Endothelial cell of umbilical vein (primary cell): ENCODE data around the gene SDK2. TPM values are rescaled to one million over a fixed set of nuclear protein-coding genes. Genes with fewer than 3 reads are reported as not detected.

Experiments used
- BruUV-seq: library from RNA; stranded (reverse); fragments of 400-500 nt; replicated peaks from 2 replicates; lab custom pipeline; 2021; lab: Mats Ljungman, UMichigan
- CTCF ChIA-PET: fragments of 300-600, 350-600 bp; sonication (Branson Sonifier 250); formaldehyde crosslinking; loops from one replicate; lab custom pipeline; 2021; ENCODE audit warnings: antibody characterized with exemption, inconsistent platforms; lab: Charles Lee
- POLR2A ChIA-PET: fragments of 300-600, 350-600 bp; sonication (Branson Sonifier 250); formaldehyde crosslinking; loops from one replicate; lab custom pipeline; 2021; ENCODE audit warnings: antibody characterized with exemption, inconsistent platforms; lab: Charles Lee
- DNase-seq: peaks from one replicate; pipeline ENCODE4 v3.0.0-alpha.2; 2011; ENCODE audit warnings: low read depth, low spot score
- FAIRE-seq: peaks from 2 replicates; lab custom pipeline; 2011; peaks lifted over from hg19 to GRCh38; lab: Jason Lieb, UNC
- H2AFZ ChIP-seq: 2 replicates; pipeline ENCODE4 v1.6.0; 2012; ENCODE audit warnings: low read depth, low read length, control low read depth, inconsistent platforms
- H3K27ac ChIP-seq: 2 replicates; pipeline ENCODE4 v1.5.1; 2011; ENCODE audit warnings: low read depth, mild to moderate bottlenecking, control low read depth, low read length, moderate library complexity; ENCODE audit not compliant: insufficient read depth
- H3K27me3 ChIP-seq, 2 experiments: 2 replicates each; pipeline versions ENCODE4 v1.6.0 to v1.6.1; 2011; ENCODE audit warnings: low read length in 2 of 2, mixed read lengths in 1 of 2; ENCODE audit not compliant: control insufficient read depth in 2 of 2, insufficient read depth in 2 of 2
- H3K36me3 ChIP-seq, 2 experiments: 2 replicates in 1 of 2; 3 replicates in 1 of 2; pipeline ENCODE4 v1.5.1; 2011; ENCODE audit warnings: low read length in 2 of 2, mild to moderate bottlenecking in 1 of 2, moderate library complexity in 1 of 2; ENCODE audit not compliant: control insufficient read depth in 2 of 2, insufficient read depth in 2 of 2; ENCODE audit errors: extremely low read depth in 1 of 2
- H3K4me1 ChIP-seq: 3 replicates; pipeline ENCODE4 v1.5.1; 2011; ENCODE audit warnings: mild to moderate bottlenecking, low read length; ENCODE audit not compliant: control insufficient read depth, insufficient read depth; ENCODE audit errors: extremely low read depth
- H3K4me2 ChIP-seq: 2 replicates; pipeline ENCODE4 v1.6.1; 2011; ENCODE audit warnings: low read length, control low read depth, mixed read lengths; ENCODE audit not compliant: insufficient read depth
- H3K4me3 ChIP-seq, 3 experiments: fragments of 200-600 bp in 1 of 3; sonication (generic), shearing (Covaris generic) in 1 of 3; replicated peaks in 1 of 3; 2 replicates each; pipeline ENCODE4 v1.5.1; 2011 to 2016; ENCODE audit warnings: control low read depth in 3 of 3, low read length in 3 of 3, mild to moderate bottlenecking in 2 of 3, inconsistent platforms in 1 of 3, low read depth in 1 of 3, moderate library complexity in 1 of 3; ENCODE audit not compliant: insufficient read depth in 1 of 3
- H3K79me2 ChIP-seq: 2 replicates; pipeline ENCODE4 v1.6.0; 2012; ENCODE audit warnings: low read length, inconsistent platforms; ENCODE audit not compliant: control insufficient read depth, insufficient read depth
- H3K9ac ChIP-seq: replicated peaks from 2 replicates; pipeline ENCODE3; 2011; ENCODE audit warnings: low read length, control low read depth; ENCODE audit not compliant: insufficient read depth; ENCODE audit errors: extremely low read depth
- H3K9me1 ChIP-seq: replicated peaks from 3 replicates; pipeline ENCODE4 v1.6.0; 2011; ENCODE audit warnings: mild to moderate bottlenecking, low read length; ENCODE audit not compliant: control insufficient read depth, insufficient read depth; ENCODE audit errors: extremely low read depth
- H3K9me3 ChIP-seq: replicated peaks from 2 replicates; pipeline ENCODE4 v1.5.1; 2012; ENCODE audit warnings: low read length, inconsistent platforms; ENCODE audit not compliant: control insufficient read depth, insufficient read depth
- H4K20me1 ChIP-seq: replicated peaks from 2 replicates; pipeline ENCODE3; 2011; ENCODE audit warnings: mild to moderate bottlenecking, low read length; ENCODE audit not compliant: control insufficient read depth, insufficient read depth; ENCODE audit errors: extremely low read depth
- EZH2 ChIP-seq: IDR thresholded peaks from 2 replicates; pipeline ENCODE4 v1.6.1; 2012; ENCODE audit warnings: borderline replicate concordance, low read depth, mild to moderate bottlenecking, moderate library complexity, low read length, inconsistent platforms; ENCODE audit not compliant: severe bottlenecking
- FOS ChIP-seq: IDR thresholded peaks from 2 replicates; pipeline ENCODE4 v1.6.1; 2011; ENCODE audit warnings: mild to moderate bottlenecking, low read length, moderate library complexity, borderline replicate concordance; ENCODE audit not compliant: insufficient read depth
- GATA2 ChIP-seq: IDR thresholded peaks from 2 replicates; pipeline ENCODE4 v1.7.0; 2011; ENCODE audit warnings: low read depth, mild to moderate bottlenecking, moderate library complexity, mixed read lengths, low read length; ENCODE audit not compliant: insufficient read length, insufficient read depth
- POLR2AphosphoS5 ChIP-seq: IDR thresholded peaks from 2 replicates; pipeline ENCODE4 v1.6.1; 2012; ENCODE audit warnings: low read depth, mild to moderate bottlenecking, control low read depth, low read length, moderate library complexity; ENCODE audit not compliant: insufficient read depth
- dilution Hi-C: fragments of 300-500 bp; cut with MboI; formaldehyde crosslinking; loops from one replicate; pipeline ENCODE4 v1.15.0; 2019; ENCODE audit warnings: low sequenced_read_pairs; ENCODE audit not compliant: extremely low pct_ligation_motif_present
- intact Hi-C: fragments of 100-400 bp; cut with micrococcal nuclease; formaldehyde crosslinking; loops from one replicate; pipeline ENCODE4 v1.10.0; 2022
- polyA plus RNA-seq, 4 experiments: library from polyadenylated mRNA; depleted of rRNA in 3 of 4; stranded (reverse) in 3 of 4; unstranded in 1 of 4; fragments of >200 nt; gene quantifications; 2 replicates each; pipeline versions ENCODE4 v1.2.1 to v1.2.3, GENCODE V29; 2011 to 2012; ENCODE audit warnings: missing spikeins in 1 of 4
- total RNA-seq: library from RNA; stranded (reverse); gene quantifications from 2 replicates; pipeline ENCODE4 v1.2.3, GENCODE V29; 2021
- TF ChIP-seq, protein P1 (sequence below): IDR thresholded peaks from 2 replicates; pipeline ENCODE4 v1.6.1; 2011; ENCODE audit not compliant: insufficient read depth, insufficient read length

SDK2 gene
- total and polyA plus RNA-seq, 2 donors (not counting 3 experiments of a cell fraction or from before 2014, with no cell fraction given), result not detected

DNA sequence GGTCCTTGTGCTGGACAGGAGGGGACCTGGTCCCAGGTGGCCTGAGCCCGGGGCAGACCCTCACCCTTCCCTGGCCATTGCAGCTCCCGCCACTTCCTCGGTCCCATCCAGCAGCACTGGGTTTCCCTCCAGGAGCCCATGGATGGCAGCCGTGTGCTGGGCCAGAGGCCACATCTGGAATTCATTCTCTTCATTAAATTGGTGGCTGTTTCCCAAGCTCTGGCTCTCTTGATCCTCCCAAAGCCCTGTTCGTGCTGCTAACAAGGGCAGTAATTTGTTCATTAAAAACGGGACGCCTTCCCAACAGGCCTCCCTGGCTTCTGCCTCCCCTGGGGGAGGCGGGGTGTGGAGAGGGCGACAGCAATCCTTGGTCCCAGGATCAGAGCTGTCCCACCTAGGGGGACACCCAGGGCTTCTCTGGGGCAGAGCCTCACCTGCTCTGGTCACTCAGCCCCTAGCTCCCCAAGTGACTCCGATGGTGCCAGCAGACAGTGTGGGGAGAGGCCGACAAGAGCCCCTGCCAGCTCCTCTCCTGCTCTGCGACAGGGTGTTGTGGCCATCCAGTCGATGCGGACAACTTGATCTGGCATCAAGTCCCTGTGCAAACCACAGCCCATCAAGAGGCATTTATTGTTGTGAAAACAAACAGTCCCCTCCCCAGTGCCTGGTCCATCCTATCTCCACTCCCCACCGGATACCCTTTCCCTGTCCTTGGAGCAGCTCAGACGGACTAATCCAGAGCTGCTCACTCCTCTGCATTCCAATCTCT lies 44.0 kb downstream of the SDK2 start:
- DNase-seq (no peak), FAIRE-seq (no peak)
- ChIA-PET POLR2A (no interaction called here), CTCF (no interaction called here)
- Histone ChIP-seq H3K9me3 (no peaks in the 10 kb centered on the region), H3K79me2 (no peaks in the 10 kb centered on the region), H3K27ac (no peak overlapping the region), H3K4me1 (no peaks in the 10 kb centered on the region), H3K27me3 (no peaks in the 10 kb centered on the region), H3K4me2 (no peak overlapping the region), H3K9ac (no peak overlapping the region), H4K20me1 (no peaks in the 10 kb centered on the region), H3K36me3 (no peaks in the 10 kb centered on the region), H2AFZ (no peak overlapping the region), H3K9me1 (no peaks in the 10 kb centered on the region), H3K4me3 (no peak overlapping the region)
- TF ChIP-seq EZH2 (no peak), GATA2 (no peak), POLR2AphosphoS5 (no peak)
- BruUV-seq, result no TSS peak
- intact Hi-C loops, result no loop called here
- dilution Hi-C loops, result no loop called here

DNA sequence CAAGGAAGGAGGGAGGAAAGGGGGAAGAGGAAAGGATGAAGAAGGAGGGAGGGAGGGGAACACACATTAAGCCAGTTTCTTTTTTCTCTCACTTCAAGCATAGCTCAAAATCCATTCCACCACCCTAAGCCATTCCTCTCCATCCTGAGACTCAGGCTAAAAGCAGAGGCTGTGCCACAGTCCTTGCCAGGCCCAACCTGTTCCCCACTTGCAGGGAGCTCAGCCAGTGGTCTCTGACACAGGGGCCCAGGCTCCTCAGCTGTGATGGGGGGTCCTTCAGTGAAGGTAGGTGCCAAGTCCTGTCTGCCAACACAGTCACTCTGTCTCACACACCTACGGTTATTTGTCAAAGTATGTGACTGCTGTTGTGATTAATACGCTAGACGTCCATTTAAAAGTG lies 44.6 kb downstream of the SDK2 start:
- H3K4me2 ChIP-seq, result no peak overlapping the region
- no peaks in the 10 kb centered on the region for H4K20me1 ChIP-seq
- ChIA-PET POLR2A (no interaction called here), CTCF (no interaction called here)
- dilution Hi-C loops, result no loop called here
- no TSS peak for BruUV-seq
- no peak for TF ChIP-seq EZH2
- no peak for TF ChIP-seq FOS
- TF ChIP-seq, protein P1, sequence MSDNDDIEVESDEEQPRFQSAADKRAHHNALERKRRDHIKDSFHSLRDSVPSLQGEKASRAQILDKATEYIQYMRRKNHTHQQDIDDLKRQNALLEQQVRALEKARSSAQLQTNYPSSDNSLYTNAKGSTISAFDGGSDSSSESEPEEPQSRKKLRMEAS, result no peak
- intact Hi-C loops, result no loop called here
- no peaks in the 10 kb centered on the region for H3K27me3 ChIP-seq
- H3K4me1 ChIP-seq, result no peaks in the 10 kb centered on the region
- DNase-seq, result no peak
- no peaks in the 10 kb centered on the region for H3K36me3 ChIP-seq
- no peak overlapping the region for H3K4me3 ChIP-seq
- no peak overlapping the region for H2AFZ ChIP-seq
- no peak overlapping the region for H3K9ac ChIP-seq
- FAIRE-seq, result no peak
- no peaks in the 10 kb centered on the region for H3K9me3 ChIP-seq
- no peaks in the 10 kb centered on the region for H3K9me1 ChIP-seq
- no peaks in the 10 kb centered on the region for H3K79me2 ChIP-seq
- no peak overlapping the region for H3K27ac ChIP-seq
